NCI-H1694 (cell line): ENCODE measurements around the gene KDF1.
A peak's percentile ranks its signal among the peaks of the same experiment; 100 is the strongest.
"Not testable (repeated sequence)": the region's sequence is repeated elsewhere in the genome, so short reads cannot be mapped to it uniquely, and the experiment has no call there.

Experiments used
- DNase-seq: peaks from one replicate; lab custom pipeline; 2025; lab: John Stamatoyannopoulos, UW

The KDF1 gene

DNA sequence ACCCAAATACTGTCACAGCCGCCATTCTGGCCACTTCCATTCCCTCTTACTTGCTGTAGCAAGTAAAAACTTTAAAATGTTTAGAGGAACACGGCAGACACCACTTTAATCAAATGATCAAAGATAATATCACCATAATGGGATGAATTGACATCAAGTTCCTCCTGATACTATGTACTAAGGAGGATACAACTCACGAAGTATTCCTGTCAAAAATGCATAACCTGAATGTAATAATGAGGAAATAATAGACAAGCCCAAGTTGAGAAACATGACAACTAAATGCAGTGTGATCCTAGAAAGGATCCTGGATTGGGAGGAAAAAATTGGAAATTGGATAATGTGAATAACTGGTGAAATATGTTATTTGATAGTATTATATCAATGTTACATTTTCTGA lies 3.9 kb downstream of the KDF1 start:
- no peak for DNase-seq

DNA sequence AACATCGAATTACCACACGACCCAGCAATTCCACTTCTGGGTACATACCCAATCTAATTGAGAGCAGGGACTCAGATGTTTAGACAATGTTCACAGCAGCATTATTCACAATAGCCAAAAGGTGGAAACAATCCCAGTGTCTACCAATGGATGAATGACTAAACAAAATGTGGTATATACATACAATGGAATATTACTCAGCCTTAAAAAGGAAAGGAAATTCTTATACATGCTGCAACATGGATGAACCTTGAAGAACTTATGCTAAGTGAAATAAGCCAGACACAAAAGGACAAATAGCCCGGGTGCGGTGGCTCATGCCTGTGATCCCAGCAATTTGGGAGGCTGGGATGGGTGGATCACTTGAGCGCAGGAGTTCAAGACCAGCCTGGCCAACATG lies 6.9 kb downstream of the KDF1 start:
- no peak for DNase-seq

GRCh38 chr1:26951821-26952497 lies 8.3 kb downstream of the KDF1 start:
- DNase-seq = no peak

DNA sequence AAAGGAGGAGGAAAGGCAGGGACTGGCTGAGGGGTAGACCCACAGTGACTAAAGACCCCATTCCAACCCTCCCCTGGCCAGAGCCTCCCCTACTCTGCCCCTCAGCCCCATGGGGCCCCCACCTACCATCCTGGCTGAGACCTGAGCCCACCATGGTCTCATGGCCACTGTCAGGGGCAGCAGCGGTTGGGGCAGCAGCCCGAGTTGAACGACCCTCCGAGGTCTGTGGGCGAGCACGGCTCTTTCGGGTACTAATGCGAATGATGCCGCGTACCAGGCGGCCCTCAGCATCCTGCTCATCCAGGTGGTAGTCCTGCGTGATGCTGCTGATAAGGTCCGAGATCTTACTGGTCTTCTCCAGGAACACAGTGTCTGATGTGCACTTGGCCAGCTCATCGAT lies 9.1 kb downstream of the KDF1 start:
- DNase-seq = no peak

GRCh38 chr1:26950602-26951001 lies 9.7 kb downstream of the KDF1 start:
- no peak for DNase-seq

GRCh38 chr1:26949926-26950319 lies 10.3 kb downstream of the KDF1 start:
- DNase-seq = no peak

- DNase-seq = no peak
Observed at GRCh38 chr1:26949266-26949925, 10.9 kb downstream of the KDF1 start.

DNA sequence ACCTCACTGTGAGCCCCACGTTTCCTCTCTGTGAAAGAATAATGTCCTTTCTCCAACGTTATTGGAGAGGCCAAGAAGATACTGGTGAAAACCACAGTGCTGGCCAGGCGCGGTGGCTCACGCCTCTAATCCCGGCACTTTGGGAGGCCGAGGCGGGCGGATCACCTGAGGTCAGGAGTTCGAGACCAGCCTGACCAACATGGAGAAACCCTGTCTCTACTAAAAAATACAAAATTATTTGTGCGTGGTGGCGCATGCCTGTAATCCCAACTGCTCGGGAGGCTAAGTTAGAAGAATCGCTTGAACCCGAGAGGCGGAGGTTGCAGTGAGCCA lies 11.6 kb downstream of the KDF1 start:
- not testable (repeated sequence) for DNase-seq

- DNase-seq = no peak
Observed at GRCh38 chr1:26946270-26946669, 14.0 kb downstream of the KDF1 start.

GRCh38 chr1:26945728-26946127 lies 14.5 kb downstream of the KDF1 start:
- no peak for DNase-seq

- DNase-seq = no peak
Observed at GRCh38 chr1:26945138-26945537, 15.1 kb downstream of the KDF1 start.

DNA sequence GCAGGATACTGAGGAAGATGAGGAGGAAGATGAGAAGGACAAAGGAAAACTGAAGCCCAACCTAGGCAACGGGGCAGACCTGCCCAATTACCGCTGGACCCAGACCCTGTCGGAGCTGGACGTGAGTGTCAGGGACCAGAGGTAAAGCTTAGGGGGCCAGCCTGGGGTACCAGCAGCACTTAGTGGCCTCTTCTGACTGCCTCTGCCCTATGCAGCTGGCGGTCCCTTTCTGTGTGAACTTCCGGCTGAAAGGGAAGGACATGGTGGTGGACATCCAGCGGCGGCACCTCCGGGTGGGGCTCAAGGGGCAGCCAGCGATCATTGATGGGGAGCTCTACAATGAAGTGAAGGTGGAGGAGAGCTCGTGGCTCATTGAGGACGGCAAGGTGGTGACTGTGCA lies 17.6 kb downstream of the KDF1 start:
- no peak for DNase-seq

- DNase-seq = no peak
Observed at GRCh38 chr1:26941311-26941710, 19.0 kb downstream of the KDF1 start.

GRCh38 chr1:26938659-26939025 lies 21.6 kb downstream of the KDF1 start:
- DNase-seq = no peak

DNA sequence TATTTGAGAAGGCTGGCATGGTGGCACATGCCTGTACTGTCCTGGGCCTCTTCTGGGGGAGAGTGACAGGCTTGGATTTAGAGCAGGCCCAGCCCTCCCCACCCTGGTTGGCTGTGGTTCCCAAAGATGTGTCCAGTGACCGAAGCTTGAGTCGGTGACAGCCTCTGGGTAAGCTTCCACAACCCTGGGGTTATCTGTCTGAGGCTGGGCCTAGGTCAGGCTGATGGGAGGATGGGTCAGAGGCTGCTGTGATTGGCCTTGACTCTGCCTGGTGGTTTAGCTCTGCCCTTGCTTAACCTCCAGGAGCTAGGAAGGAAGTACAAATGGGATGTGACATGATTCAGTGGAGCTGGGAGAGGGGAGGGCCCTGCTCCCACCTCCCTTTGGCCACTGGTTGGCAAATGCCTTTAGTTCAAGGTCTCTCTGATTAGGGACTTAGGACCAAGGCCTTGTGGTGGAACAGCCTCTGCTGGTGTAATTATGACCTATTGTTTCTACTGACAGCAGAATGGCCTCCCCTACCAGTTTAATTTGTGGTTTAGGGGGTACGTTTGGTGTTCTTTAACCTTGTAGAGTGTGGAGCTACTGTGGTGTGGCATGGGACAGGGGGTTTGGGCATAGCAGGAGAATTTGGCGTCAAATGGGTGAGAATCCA lies 22.1 kb downstream of the KDF1 start:
- DNase-seq = no peak

DNA sequence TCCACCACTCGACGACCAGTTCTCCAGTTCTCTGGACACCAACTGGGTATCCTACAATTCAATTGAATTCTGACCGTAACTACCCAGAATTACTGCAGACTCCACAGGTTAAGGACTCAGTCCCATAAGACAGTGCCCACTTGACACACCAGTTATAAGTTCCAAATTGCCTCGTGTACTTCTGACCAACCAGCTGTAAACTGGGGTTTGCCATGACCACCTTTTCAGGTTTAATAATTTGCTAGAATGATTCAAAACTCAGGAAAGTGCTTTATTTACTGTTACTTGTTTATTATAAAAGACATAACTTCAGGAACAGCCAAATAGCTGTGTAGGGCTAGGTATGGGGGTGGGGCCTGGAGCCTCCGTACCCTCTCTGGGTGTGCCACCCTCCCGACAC lies 23.4 kb downstream of the KDF1 start:
- DNase-seq = no peak

DNA sequence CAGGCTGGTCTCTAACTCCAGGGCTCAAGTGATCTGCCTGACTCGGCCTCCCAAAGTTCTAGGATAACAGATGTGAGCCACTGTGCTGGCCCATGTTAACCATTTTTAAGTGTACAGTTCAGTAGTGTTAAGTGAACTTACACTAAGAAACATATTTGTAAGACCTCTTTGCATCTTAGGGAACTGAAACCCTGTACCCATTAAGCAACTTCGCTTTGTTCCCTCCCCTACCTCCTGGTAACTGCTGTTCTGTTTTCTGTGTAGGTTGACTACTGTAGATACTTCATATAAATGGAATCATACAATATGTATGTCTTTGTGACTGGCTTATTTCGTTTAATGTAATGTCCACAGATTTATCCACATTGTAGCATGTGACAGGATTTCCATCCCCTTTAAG lies 27.7 kb downstream of the KDF1 start:
- no peak for DNase-seq

DNA sequence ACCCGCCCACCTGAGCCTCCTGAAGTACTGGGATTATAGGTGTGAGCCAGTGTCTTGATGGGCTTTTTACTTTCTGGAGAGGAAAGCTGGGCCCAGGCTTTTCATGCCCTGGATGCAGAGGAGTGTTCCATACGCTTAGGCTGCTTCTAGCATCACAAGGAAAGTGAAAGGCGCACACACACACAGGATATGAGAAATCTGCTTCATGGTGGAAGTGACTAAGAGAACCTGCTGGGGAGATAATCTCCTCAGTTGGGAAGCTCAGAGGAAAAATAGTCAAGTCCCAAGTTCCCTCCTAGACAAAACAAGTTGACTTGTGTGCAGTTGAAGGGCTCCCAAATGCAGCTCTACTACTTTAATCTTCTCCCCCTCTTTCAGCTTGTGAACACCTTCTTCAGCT lies 36.6 kb downstream of the KDF1 start:
- no peak for DNase-seq

DNA sequence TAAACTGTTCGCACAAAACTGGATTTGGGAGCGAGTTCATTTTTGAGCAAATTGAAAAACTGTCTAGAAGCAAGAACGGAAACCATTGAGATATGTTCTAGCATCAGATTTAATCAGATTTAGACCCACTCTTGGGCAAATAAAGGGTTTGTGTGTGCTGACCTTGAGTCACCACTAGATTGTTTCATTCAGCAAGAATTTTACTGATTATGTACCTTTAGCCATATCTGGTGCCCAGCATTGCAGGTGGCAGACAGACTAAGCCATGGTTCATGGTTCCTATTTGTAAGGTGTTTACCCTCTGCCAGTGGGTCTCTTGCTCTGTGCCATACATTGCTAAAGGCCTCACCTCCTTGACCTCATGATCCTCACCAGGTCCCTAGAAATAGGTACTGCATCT lies 37.4 kb downstream of the KDF1 start:
- DNase-seq = no peak

- DNase-seq = no peak
Observed at GRCh38 chr1:26922431-26922729, 37.9 kb downstream of the KDF1 start.

DNA sequence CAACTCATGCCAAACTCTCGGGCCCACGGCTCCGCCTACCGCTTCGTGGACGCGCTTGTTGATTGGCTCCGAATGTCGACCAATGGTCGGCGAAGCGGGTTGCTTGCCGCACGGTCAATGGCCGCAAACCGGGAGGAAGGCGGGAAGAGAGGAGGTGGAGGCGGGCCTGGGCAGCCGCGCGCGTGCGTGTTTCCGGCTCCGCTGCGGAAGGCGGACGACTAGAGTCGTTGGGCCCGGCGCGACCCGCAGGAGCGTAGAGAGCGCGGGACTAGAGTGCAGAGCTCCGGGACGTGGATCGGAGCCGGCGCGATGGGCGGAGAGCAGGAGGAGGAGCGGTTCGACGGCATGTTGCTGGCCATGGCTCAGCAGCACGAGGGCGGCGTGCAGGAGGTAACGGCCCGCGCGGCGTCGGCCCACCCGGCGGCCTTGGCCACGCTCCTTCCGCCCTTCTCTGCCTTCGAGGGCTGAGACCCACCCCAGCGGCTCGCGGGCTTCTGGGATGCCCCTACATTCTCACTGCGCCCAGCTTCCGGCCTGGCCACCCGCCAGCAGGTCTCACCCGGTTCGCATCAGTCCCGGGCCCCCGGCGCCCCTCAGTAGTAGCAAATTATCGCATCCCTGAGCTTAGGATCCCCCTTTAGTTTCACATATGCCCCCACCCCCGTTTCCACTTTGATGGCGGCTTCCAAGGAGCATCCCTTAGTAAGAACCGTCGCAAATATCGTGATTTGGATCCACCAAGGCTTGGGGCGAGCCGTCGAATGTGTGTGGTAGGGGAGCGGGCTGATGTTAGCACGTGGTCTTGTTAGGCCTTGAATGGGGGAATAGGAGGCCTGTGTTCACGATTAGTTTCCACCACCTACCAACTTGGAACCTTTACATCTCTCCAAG lies 38.5 kb downstream of the KDF1 start, which contains the start of gene NUDC:
TSS of gene NUDC (plus strand) at position 204 of the 891 bp plus-strand sequence. CDS start at position 310, 106 bp downstream.
- peak; percentile 86 for DNase-seq

GRCh38 chr1:26921126-26921539 lies 39.1 kb downstream of the KDF1 start:
- no peak for DNase-seq
